ENCODE measurements around the gene MAP1B.

Gene MAP1B

DNA sequence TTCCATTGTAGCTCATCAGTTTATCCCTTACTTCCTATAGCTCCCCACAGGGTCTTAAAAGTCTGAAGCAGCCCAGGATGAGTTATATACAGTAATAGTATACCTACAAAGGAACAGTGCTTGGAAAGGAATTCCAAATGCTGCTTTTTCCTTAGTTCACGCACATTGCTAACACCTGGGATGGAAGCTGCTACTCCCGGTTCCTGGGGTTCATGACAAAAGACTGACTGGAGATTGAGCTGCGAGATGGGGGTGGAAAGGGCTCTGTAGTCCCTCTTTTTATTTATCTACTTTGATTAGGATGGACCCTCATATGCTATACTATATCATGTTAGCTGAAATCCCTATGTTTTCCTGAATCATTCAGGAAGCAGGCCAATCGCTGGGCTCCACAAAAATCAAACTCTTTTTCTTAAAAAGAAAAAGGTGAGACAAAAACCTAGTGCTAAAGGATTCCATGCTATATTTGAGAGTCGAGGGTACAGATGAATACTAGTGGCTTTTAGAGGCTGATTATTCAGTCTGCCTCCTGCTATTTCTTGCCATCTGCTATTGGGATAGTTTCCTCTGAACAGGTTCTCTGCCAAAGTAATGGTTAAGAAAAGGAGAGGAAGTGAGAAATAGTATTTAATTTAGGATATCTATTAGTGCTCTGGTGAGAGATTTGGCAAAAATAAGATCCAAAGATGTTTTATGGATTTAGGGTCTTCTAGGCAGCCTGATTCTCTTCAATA, 131.6 kb downstream of the MAP1B start:
- no peak for DNase-seq (ENCODE audit: low read depth, low spot score)
- no peak overlapping the region for H3K27ac ChIP-seq

DNA sequence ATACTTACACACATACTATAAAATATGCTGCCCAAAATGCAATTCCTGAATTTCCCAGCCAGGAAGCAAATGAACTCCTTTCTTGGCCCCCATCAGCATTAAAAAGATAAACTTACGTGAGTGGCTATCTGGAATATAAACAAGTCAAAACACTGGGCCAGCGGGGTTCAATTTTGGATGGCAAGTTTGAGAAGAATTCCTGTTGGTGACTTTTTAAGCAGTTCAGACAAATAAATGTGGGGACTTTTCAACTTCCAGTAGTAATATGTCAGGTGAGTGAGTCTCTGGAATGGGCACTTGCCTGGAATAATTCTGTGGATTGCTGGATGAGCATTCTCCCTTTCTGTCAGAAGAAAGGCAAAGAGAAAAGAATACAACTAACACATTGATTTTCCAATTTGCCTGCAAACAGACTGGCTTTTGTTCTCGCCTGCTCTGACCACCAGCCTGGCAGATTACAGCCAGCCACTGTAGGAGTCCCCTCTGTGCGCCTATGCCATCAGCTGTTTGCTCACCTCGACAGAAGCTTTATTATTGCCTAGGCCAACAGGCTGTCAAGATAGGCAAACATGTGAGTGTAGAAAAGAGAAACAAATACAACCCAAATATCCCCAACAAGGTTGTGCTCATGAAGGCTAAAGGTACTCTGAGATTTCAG, 134.2 kb downstream of the MAP1B start:
- no peak overlapping the region for H3K27ac ChIP-seq
- no peak for DNase-seq (ENCODE audit: low read depth, low spot score)

- no peak overlapping the region for H3K27ac ChIP-seq
- DNase-seq (ENCODE audit: low read depth, low spot score) = no peak
Observed at GRCh38 chr5:72242796-72243475, 135.7 kb downstream of the MAP1B start.

GRCh38 chr5:72243706-72244105, 136.4 kb downstream of the MAP1B start:
- no peak overlapping the region for H3K27ac ChIP-seq
- DNase-seq (ENCODE audit: low read depth, low spot score) = no peak

DNA sequence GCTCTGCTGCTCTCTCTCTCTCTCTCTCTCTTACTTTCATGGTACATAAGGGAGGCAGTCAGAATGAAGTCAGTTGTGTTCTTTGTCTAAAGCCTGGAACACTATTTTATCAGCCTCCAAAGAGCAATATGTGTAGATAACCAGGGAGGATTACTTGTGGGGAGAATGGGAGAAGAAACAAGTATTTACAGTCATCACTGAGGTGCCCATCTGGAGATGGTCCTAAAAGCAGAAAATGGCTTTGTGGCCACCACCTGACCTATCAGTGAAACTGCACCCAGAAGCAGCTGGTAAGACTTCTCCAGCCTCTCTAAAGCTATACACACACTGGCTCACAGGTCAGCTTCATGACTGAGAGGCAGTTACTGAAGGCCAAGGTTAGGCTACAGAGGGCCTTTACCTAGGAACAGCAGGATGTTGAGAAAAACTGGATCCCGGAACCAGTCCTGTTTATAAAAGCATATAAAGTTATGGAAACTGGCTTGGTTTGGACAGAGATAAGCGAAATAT, 137.6 kb downstream of the MAP1B start:
- no peak overlapping the region for H3K27ac ChIP-seq
- no peak for DNase-seq (ENCODE audit: low read depth, low spot score)

GRCh38 chr5:72245546-72245945, 138.3 kb downstream of the MAP1B start:
- no peak for DNase-seq (ENCODE audit: low read depth, low spot score)
- no peak overlapping the region for H3K27ac ChIP-seq

GRCh38 chr5:72245951-72246532, 138.8 kb downstream of the MAP1B start:
- DNase-seq (ENCODE audit: low read depth, low spot score) = no peak
- H3K27ac ChIP-seq = no peak overlapping the region

GRCh38 chr5:72246954-72247442, 139.7 kb downstream of the MAP1B start:
- DNase-seq (ENCODE audit: low read depth, low spot score) = no peak
- no peak overlapping the region for H3K27ac ChIP-seq

- DNase-seq (ENCODE audit: low read depth, low spot score) = no peak
- H3K27ac ChIP-seq = no peak overlapping the region
Observed at GRCh38 chr5:72248410-72248981, 141.2 kb downstream of the MAP1B start.

DNA sequence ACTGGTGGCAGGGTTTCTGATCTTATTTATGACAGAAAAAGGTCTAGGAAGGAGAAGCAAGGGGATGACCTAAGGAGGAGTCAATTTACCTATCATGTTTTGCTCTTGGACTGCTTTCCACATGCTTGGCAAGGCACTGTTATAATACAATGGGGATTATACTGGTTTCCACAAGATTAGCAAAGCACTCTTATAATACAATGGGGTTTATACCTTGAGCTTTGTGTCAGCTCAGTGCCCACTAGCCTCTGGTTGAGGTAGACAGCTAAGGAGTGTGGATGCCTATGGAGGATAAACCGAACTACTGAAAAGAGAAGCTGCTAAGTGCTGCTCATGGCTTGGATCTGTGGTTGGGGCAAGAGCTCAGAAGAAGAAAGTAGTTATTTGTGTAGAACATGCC, 144.1 kb downstream of the MAP1B start:
- DNase-seq (ENCODE audit: low read depth, low spot score) = no peak

GRCh38 chr5:72252008-72252407, 144.7 kb downstream of the MAP1B start:
- H3K27ac ChIP-seq = no peak overlapping the region
- no peak for DNase-seq (ENCODE audit: low read depth, low spot score)

More for the DNA sequence above, 144.1 kb downstream of the MAP1B start:
- H3K27ac ChIP-seq = no peak overlapping the region

DNA sequence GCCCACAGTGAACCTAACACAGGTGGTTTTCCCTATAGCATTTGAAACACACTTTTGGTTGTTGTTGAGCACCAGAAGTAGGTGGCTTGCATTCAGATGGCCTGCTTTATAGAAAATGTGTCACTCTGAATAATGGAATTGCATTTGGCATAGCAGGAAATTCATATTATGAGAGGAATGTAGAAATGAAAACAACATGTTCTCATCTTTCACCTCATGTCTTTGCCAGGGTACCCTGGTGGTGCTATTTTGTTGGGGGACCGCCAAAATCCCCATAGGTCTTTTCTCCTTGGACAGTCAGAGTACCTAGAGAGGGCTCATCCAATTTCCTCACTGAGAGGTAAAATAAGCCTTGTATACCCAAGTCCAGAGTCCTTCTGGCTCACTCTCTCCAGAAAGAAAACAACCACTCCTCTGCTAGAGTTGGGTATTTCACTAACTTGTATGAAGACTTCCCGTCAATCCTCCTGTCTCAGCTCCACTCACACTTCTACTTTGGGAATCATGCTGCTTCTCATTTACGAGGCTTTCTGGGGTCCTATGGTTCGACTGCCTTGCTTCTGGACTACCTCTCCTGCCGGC, 145.4 kb downstream of the MAP1B start:
- H3K27ac ChIP-seq = no peak overlapping the region

GRCh38 chr5:72255237-72255636, 148.0 kb downstream of the MAP1B start:
- no peak overlapping the region for H3K27ac ChIP-seq
- DNase-seq (ENCODE audit: low read depth, low spot score) = no peak

More for the DNA sequence above, 145.4 kb downstream of the MAP1B start:
- no peak for DNase-seq (ENCODE audit: low read depth, low spot score)

- no peak overlapping the region for H3K27ac ChIP-seq
Observed at GRCh38 chr5:72255670-72256069, 148.4 kb downstream of the MAP1B start.

GRCh38 chr5:72256536-72256935, 149.3 kb downstream of the MAP1B start:
- H3K27ac ChIP-seq = no peak overlapping the region
- DNase-seq (ENCODE audit: low read depth, low spot score) = no peak

More at GRCh38 chr5:72255670-72256069, 148.4 kb downstream of the MAP1B start:
- DNase-seq (ENCODE audit: low read depth, low spot score) = no peak
